ENCODE data around the gene RNF182. TPM values are rescaled to one million over a fixed set of nuclear protein-coding genes. Genes with fewer than 3 reads are reported as not detected.
"Not testable (repeated sequence)": the region's sequence is repeated elsewhere in the genome, so short reads cannot be mapped to it uniquely, and the experiment has no call there.

The RNF182 gene
- total RNA-seq, 1 donor from 2014 or later, result 6.1 TPM

GRCh38 chr6:13934721-13935120, 10.0 kb downstream of the RNF182 start:
- DNase-seq, result no peak
- Histone ChIP-seq H3K36me3 (no peaks in the 10 kb centered on the region), H3K27me3 (peaks cover 12% of the 10 kb centered on the region), H3K27ac (no peak overlapping the region), H3K4me1 (no peaks in the 10 kb centered on the region), H3K9me3 (no peaks in the 10 kb centered on the region), H3K4me3 (no peak overlapping the region)
- intact Hi-C loops (cut with DNase I), result no loop called here
- ATAC-seq, result no peak
- no peak for TF ChIP-seq CTCF (IDR thresholded peaks at IDR 0.05)

GRCh38 chr6:13935190-13935880, 10.6 kb downstream of the RNF182 start:
- no peak for TF ChIP-seq CTCF (IDR thresholded peaks at IDR 0.05)
- H3K27me3 ChIP-seq, result peaks cover 6% of the 10 kb centered on the region
- ATAC-seq (no peak), DNase-seq (no peak)
- no peaks in the 10 kb centered on the region for H3K36me3 ChIP-seq
- H3K27ac ChIP-seq, result no peak overlapping the region
- H3K4me3 ChIP-seq, result no peak overlapping the region
- H3K9me3 ChIP-seq, result no peaks in the 10 kb centered on the region
- H3K4me1 ChIP-seq, result no peaks in the 10 kb centered on the region
- intact Hi-C loops (cut with DNase I), result no loop called here

- H3K27me3 ChIP-seq; ATAC-seq; H3K4me3 ChIP-seq; intact Hi-C loops (cut with DNase I); H3K4me1 ChIP-seq; DNase-seq; H3K9me3 ChIP-seq; H3K36me3 ChIP-seq; H3K27ac ChIP-seq: not testable (repeated sequence)
Measured at GRCh38 chr6:13935881-13936261, 11.1 kb downstream of the RNF182 start.

GRCh38 chr6:13941902-13942301, 17.1 kb downstream of the RNF182 start:
- no peak for TF ChIP-seq CTCF (IDR thresholded peaks at IDR 0.05)
- ATAC-seq, result no peak
- intact Hi-C loops (cut with DNase I), result no loop called here

GRCh38 chr6:13943943-13944342, 19.2 kb downstream of the RNF182 start:
- intact Hi-C loops (cut with DNase I), result no loop called here
- Histone ChIP-seq H3K9me3 (no peaks in the 10 kb centered on the region), H3K27me3 (no peaks in the 10 kb centered on the region), H3K4me1 (no peaks in the 10 kb centered on the region), H3K27ac (no peak overlapping the region), H3K4me3 (no peak overlapping the region), H3K36me3 (no peaks in the 10 kb centered on the region)
- ATAC-seq (no peak), DNase-seq (no peak)
- TF ChIP-seq CTCF (IDR thresholded peaks at IDR 0.05), result no peak

More at GRCh38 chr6:13941902-13942301, 17.1 kb downstream of the RNF182 start:
- H3K27ac ChIP-seq, result no peak overlapping the region
- H3K9me3 ChIP-seq, result no peaks in the 10 kb centered on the region
- no peaks in the 10 kb centered on the region for H3K4me1 ChIP-seq
- H3K27me3 ChIP-seq, result no peaks in the 10 kb centered on the region
- H3K36me3 ChIP-seq, result no peaks in the 10 kb centered on the region
- H3K4me3 ChIP-seq, result no peak overlapping the region
- DNase-seq, result no peak

- no peak for TF ChIP-seq CTCF (IDR thresholded peaks at IDR 0.05)
- no peak for ATAC-seq
- Histone ChIP-seq H3K36me3 (no peaks in the 10 kb centered on the region), H3K4me1 (no peaks in the 10 kb centered on the region), H3K27me3 (no peaks in the 10 kb centered on the region), H3K27ac (no peak overlapping the region), H3K9me3 (no peaks in the 10 kb centered on the region), H3K4me3 (no peak overlapping the region)
- intact Hi-C loops (cut with DNase I), result no loop called here
- no peak for DNase-seq
Measured at GRCh38 chr6:13946506-13946905, 21.8 kb downstream of the RNF182 start.
